Breast epithelium (tissue), 4 donors: ENCODE measurements around the gene BPIFA2. TPM values are rescaled to one million over a fixed set of nuclear protein-coding genes. Genes with fewer than 3 reads are reported as not detected.
"Not testable (repeated sequence)": the region's sequence is repeated elsewhere in the genome, so short reads cannot be mapped to it uniquely, and the experiment has no call there.

Experiments
- DNase-seq, 2 donors: peaks; one replicate each; pipeline ENCODE4 v3.0.0-alpha.2; 2019; ENCODE audit warnings: low spot score in 2 of 2
- H3K27ac ChIP-seq, 2 donors: fragments of 200-600 bp; sonication (generic) in 1 of 2; one replicate each; pipeline ENCODE4 v1.5.1; 2016 to 2019; ENCODE audit warnings: mild to moderate bottlenecking in 1 of 2
- H3K27me3 ChIP-seq, 2 donors: fragments of 200-600 bp; sonication (generic) in 1 of 2; one replicate each; pipeline versions ENCODE4 v1.5.1 to v1.6.0; 2017 to 2019; ENCODE audit warnings: control low read depth in 1 of 2, mild to moderate bottlenecking in 1 of 2
- H3K36me3 ChIP-seq: fragments of 200-600 bp; one replicate; pipeline ENCODE4 v1.5.1; 2019
- H3K4me1 ChIP-seq, 2 donors: fragments of 200-600 bp; sonication (generic); one replicate each; pipeline ENCODE4 v1.5.1; 2016 to 2019; ENCODE audit warnings: control low read depth in 1 of 2
- H3K4me3 ChIP-seq, 3 donors: fragments of 200-600 bp; sonication (generic); 1 replicate in 2 of 3; 2 replicates in 1 of 3; pipeline ENCODE4 v1.5.1; 2016 to 2019; ENCODE audit warnings: mild to moderate bottlenecking in 3 of 3, moderate library complexity in 2 of 3
- H3K9me3 ChIP-seq, 2 donors: fragments of 200-600 bp; sonication (generic) in 1 of 2; one replicate each; pipeline ENCODE4 v1.5.1; 2016 to 2019; ENCODE audit warnings: control low read depth in 1 of 2
- CTCF ChIP-seq, 3 donors: fragments of 450-650 bp; IDR thresholded peaks; one replicate each; pipeline ENCODE4 v1.5.1; 2016 to 2017; ENCODE audit warnings: antibody characterized with exemption in 3 of 3, mild to moderate bottlenecking in 3 of 3, moderate library complexity in 3 of 3
- POLR2A ChIP-seq: fragments of 450-650 bp; IDR thresholded peaks from one replicate; pipeline ENCODE4 v1.6.1; 2016; ENCODE audit warnings: antibody characterized with exemption, mild to moderate bottlenecking, moderate library complexity
- POLR2AphosphoS5 ChIP-seq, 3 donors: sonication (generic); formaldehyde crosslinking; IDR thresholded peaks; one replicate each; pipeline ENCODE4 v1.6.1; 2017; ENCODE audit warnings: antibody characterized with exemption in 3 of 3
- intact Hi-C: fragments of 100-400 bp; cut with DNase I; formaldehyde crosslinking; loops from one replicate; pipeline ENCODE4 v1.15.1; 2023; ENCODE audit warnings: low total_unique reads
- total RNA-seq, 3 donors: library from RNA; depleted of rRNA; stranded (reverse); fragments of >200 nt; gene quantifications; one replicate each; pipeline ENCODE4 v1.1.0, GENCODE V29; 2016

BPIFA2 gene, protein sequence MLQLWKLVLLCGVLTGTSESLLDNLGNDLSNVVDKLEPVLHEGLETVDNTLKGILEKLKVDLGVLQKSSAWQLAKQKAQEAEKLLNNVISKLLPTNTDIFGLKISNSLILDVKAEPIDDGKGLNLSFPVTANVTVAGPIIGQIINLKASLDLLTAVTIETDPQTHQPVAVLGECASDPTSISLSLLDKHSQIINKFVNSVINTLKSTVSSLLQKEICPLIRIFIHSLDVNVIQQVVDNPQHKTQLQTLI
- not detected for total RNA-seq

- no peak for TF ChIP-seq POLR2AphosphoS5 (IDR thresholded peaks at IDR 0.05)
- TF ChIP-seq POLR2A: no peak
- TF ChIP-seq CTCF (IDR thresholded peaks at IDR 0.05): no peak
- Histone ChIP-seq H3K4me3 (no peak within 1 kb of the TSS), H3K27ac (no peak within 1 kb of the TSS), H3K36me3 (no peaks in the 10 kb centered on the region), H3K27me3 (no peaks in the 10 kb centered on the region), H3K4me1 (no peaks in the 10 kb centered on the region), H3K9me3 (peaks cover 5 to 27% of the 10 kb centered on the region in 2 donors)
- intact Hi-C loops: no loop called here
- DNase-seq: no peak
Observed at GRCh38 chr20:33167859-33168258, at the start of gene BPIFA2. Gene BPIFA2 (plus strand): TSS chr20:33168159. CDS start chr20:33169146, 987 bp downstream.

DNA sequence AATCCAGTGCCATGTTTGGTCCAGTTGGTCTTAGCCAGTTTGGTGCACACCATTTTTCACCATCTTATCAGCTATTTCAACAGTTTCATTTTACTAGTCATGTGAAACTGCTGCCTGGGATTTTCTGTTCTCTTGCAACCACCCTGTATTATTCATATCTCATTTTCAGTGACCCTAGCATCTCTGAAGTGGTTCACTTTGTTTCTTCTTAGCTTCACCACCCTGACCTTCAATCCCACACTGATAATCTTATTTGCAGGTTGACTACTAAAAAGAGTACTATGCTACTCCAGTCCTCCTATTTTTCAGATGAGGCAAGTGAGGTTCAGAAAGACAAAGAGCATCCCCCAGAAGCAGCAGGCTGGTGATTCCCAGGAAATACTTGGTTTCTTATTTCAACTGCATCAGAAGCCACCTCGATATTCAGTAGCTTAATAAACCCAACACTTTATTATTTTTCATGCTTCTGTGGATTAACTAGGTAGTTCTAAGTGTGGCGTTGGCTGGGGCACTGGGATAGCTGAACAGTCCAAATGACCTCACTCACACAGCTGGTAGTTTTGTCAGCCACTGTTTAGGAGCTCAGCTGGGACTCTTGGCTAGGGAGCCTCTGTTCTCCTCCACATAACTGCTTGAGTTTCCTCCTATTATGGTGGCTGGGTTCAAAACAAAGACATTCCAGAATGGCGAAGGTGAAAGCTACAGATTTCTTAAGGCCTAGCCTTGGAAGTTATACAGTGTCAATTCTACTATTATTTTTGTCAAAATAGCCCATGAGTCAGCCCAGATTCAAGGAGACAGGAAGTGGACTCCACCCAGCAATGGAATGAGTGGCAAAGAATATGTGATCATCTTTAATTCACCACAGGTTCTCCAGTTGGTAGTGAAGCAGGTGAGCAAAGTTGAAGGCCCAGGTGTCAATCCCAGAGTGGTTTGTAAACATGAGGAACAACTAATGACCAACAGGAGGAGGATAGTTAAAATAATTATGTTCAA lies 47.9 kb upstream of the BPIFA2 start:
- H3K27ac ChIP-seq: no peak overlapping the region
- no peaks in the 10 kb centered on the region for H3K4me1 ChIP-seq
- intact Hi-C loops: loop anchor here (10.0 kb wide), 1 partner anchor 345 kb away; no protein-coding TSS in a partner anchor
- DNase-seq: no peak
- no peak overlapping the region for H3K4me3 ChIP-seq
- H3K9me3 ChIP-seq: no peaks in the 10 kb centered on the region
- H3K36me3 ChIP-seq: no peaks in the 10 kb centered on the region
- H3K27me3 ChIP-seq: no peaks in the 10 kb centered on the region
- TF ChIP-seq POLR2AphosphoS5 (IDR thresholded peaks at IDR 0.05): no peak

GRCh38 chr20:33120934-33121333 lies 47.0 kb upstream of the BPIFA2 start:
- no peaks in the 10 kb centered on the region for H3K27me3 ChIP-seq
- TF ChIP-seq CTCF (IDR thresholded peaks at IDR 0.05) (no peak), POLR2AphosphoS5 (IDR thresholded peaks at IDR 0.05) (no peak), POLR2A (no peak)
- intact Hi-C loops: no loop called here
- H3K4me1 ChIP-seq: no peaks in the 10 kb centered on the region
- H3K36me3 ChIP-seq: no peaks in the 10 kb centered on the region
- no peak overlapping the region for H3K4me3 ChIP-seq
- DNase-seq: no peak
- H3K9me3 ChIP-seq: no peaks in the 10 kb centered on the region
- H3K27ac ChIP-seq: no peak overlapping the region

DNA sequence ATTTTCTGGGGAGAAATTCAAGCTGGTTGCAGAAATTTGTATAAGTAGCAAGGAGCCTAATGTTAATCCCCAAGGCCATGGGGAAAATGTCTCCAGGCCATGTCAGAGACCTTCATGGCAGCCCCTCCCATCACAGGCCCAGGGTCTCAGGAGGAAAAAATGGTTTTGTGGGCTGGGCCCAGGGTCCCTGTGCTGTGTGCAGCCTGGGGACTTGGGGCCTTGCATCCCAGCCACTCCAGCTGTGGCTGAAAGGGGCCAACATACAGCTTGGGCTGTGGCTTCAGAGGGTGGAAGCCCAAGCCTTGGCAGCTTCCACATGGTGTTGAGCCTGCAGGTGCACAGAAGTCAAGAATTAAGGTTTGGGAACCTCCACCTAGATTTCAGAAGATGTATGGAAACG lies 45.7 kb upstream of the BPIFA2 start:
- DNase-seq, H3K4me3 ChIP-seq, H3K36me3 ChIP-seq, H3K27me3 ChIP-seq, H3K4me1 ChIP-seq, H3K9me3 ChIP-seq, H3K27ac ChIP-seq, intact Hi-C loops: not testable (repeated sequence)

- intact Hi-C loops: no loop called here
- DNase-seq: no peak
- Histone ChIP-seq H3K4me3 (no peak overlapping the region), H3K9me3 (no peaks in the 10 kb centered on the region), H3K27me3 (no peaks in the 10 kb centered on the region), H3K36me3 (no peaks in the 10 kb centered on the region), H3K4me1 (no peaks in the 10 kb centered on the region), H3K27ac (no peak overlapping the region)
- TF ChIP-seq CTCF (IDR thresholded peaks at IDR 0.05) (no peak), POLR2AphosphoS5 (IDR thresholded peaks at IDR 0.05) (no peak), POLR2A (no peak)
Observed at GRCh38 chr20:33124261-33124660, 43.7 kb upstream of the BPIFA2 start.

DNA sequence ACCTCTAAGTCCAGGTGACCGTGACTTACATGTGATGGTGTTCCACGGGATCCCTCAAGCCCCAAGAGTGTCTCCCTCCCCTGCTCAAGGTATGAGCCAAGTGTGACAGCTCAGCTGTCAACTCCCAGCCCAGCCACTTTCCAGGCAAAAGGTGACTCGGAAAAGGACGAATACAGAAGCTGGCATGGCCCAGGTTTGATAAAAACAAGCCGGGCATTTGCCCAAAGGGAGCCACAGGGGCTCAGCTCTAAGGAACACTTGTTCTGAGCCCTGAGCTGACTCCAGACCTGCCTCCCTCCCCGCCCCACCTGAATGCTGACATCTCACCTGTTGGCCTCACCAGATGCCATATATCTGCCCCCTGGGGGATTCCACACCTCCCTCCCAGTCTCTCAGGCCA lies 43.0 kb upstream of the BPIFA2 start:
- Histone ChIP-seq H3K4me1 (no peaks in the 10 kb centered on the region), H3K9me3 (no peaks in the 10 kb centered on the region), H3K36me3 (no peaks in the 10 kb centered on the region), H3K4me3 (no peak overlapping the region), H3K27ac (no peak overlapping the region), H3K27me3 (no peaks in the 10 kb centered on the region)
- DNase-seq: no peak
- no peak for TF ChIP-seq POLR2A
- TF ChIP-seq CTCF (IDR thresholded peaks at IDR 0.05): no peak
- TF ChIP-seq POLR2AphosphoS5 (IDR thresholded peaks at IDR 0.05): no peak
- intact Hi-C loops: no loop called here
